ENCODE data around the gene GOLGA8B. TPM values are rescaled to one million over a fixed set of nuclear protein-coding genes. Genes with fewer than 3 reads are reported as not detected.
"Not testable (repeated sequence)": the region's sequence is repeated elsewhere in the genome, so short reads cannot be mapped to it uniquely, and the experiment has no call there.

The GOLGA8B gene
- total RNA-seq, 2 donors from 2014 or later = 83.0 to 197 TPM

DNA sequence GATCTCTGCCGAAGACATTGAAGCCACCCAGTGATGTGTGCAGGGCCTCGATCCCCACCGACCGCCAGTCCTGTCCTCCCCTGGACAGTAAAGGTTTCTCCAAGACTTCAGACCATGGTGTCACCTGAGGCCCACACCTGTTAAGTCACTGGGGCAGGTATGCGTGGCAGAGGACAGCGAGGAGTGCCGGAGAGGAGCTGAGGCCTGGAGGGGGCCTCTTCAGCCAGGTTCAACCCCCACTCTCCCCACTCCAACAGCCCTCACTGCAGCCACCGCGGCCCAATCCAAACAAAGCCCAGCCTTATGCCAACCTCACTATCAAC lies 2.4 kb downstream of the GOLGA8B start:
- Histone ChIP-seq H3K27ac (no peak overlapping the region), H3K9me3 (no peaks in the 10 kb centered on the region), H3K27me3 (replicated peaks; ENCODE audit: insufficient read depth) (no peaks in the 10 kb centered on the region), H3K4me1 (replicated peaks) (no peaks in the 10 kb centered on the region), H3K36me3 (no peaks in the 10 kb centered on the region), H3K4me3 (no peak overlapping the region)
- intact Hi-C loops (cut with DNase I) = no loop called here
- DNase-seq (ENCODE audit: low spot score) = no peak
- WGBS = 96% methylated on average over 6 of the region's 9 CpGs
- TF ChIP-seq, protein P1, sequence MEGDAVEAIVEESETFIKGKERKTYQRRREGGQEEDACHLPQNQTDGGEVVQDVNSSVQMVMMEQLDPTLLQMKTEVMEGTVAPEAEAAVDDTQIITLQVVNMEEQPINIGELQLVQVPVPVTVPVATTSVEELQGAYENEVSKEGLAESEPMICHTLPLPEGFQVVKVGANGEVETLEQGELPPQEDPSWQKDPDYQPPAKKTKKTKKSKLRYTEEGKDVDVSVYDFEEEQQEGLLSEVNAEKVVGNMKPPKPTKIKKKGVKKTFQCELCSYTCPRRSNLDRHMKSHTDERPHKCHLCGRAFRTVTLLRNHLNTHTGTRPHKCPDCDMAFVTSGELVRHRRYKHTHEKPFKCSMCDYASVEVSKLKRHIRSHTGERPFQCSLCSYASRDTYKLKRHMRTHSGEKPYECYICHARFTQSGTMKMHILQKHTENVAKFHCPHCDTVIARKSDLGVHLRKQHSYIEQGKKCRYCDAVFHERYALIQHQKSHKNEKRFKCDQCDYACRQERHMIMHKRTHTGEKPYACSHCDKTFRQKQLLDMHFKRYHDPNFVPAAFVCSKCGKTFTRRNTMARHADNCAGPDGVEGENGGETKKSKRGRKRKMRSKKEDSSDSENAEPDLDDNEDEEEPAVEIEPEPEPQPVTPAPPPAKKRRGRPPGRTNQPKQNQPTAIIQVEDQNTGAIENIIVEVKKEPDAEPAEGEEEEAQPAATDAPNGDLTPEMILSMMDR (IDR thresholded peaks at IDR 0.05) = no peak
- TF ChIP-seq POLR2A (IDR thresholded peaks at IDR 0.05) (no peak), POLR2AphosphoS5 (IDR thresholded peaks at IDR 0.05) (no peak)

DNA sequence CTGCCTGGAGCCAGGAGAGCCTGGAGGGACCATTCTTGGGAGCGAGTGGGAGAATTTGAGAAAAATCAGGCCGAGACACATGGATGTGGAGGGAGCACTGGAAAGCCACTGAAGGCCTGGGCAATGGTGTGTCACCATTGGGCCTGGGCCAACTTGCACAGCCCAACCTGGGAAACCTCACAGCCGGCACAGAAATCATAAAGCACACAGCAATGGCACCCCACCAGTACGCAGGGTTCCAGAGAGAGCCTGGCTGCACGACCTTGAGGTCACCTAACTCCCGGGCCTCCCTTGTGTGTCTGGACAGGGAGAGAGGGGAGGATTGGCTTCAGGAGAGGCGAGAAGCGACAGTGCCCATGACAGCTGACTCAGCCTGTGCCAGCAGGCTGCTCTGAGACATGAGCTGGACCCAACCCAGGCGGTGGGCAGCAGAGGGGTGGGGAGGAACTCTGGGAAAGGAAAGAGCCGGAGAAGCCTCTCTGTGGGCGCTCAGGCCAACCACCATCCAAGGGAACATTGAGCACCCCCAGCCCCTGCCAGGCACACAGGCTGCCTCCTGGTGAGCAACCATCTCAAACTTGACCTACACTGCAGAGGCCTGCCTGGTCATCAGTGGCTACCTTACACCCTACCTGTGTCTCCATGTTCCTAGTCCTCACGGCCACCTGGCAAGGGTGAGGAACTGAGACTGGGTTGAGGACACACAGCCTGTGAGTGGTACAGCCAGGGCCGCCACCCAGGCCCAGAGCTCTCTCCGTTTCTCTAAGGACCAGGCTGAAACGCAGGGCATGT lies 3.0 kb downstream of the GOLGA8B start:
- intact Hi-C loops (cut with DNase I); H3K9me3 ChIP-seq; H3K27ac ChIP-seq; H3K36me3 ChIP-seq; H3K27me3 ChIP-seq (replicated peaks; ENCODE audit: insufficient read depth); H3K4me3 ChIP-seq; H3K4me1 ChIP-seq (replicated peaks); DNase-seq (ENCODE audit: low spot score): not testable (repeated sequence)
- 88% methylated on average over 11 of the region's 15 CpGs for WGBS

DNA sequence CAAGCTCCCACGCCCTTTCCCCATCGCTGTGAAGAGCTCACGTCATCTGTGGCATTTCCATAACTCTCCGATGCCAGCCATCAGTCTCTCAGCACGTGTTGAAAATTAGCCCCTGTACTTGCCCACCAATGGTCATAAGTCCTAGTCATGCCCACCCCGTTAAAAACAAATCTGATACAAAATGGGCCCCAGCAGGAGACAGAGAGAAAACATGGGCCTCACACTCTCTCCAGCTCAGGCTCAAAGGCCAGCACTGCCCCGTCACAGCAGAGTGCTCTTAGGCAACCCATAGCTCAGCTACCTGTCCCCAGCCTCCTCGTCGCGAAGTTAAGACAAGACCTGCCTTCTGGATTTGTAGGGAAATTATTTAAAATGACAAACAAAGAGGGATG lies 5.2 kb downstream of the GOLGA8B start:
- Histone ChIP-seq H3K36me3 (no peaks in the 10 kb centered on the region), H3K4me3 (no peak overlapping the region), H3K27ac (no peak overlapping the region), H3K9me3 (no peaks in the 10 kb centered on the region), H3K4me1 (replicated peaks) (no peaks in the 10 kb centered on the region), H3K27me3 (replicated peaks; ENCODE audit: insufficient read depth) (no peaks in the 10 kb centered on the region)
- no peak for DNase-seq (ENCODE audit: low spot score)
- TF ChIP-seq, protein P1 (IDR thresholded peaks at IDR 0.05) = no peak
- TF ChIP-seq POLR2AphosphoS5 (IDR thresholded peaks at IDR 0.05) (no peak), POLR2A (IDR thresholded peaks at IDR 0.05) (no peak)
- 96% methylated on average over 10 of the region's 10 CpGs for WGBS
- intact Hi-C loops (cut with DNase I) = no loop called here

DNA sequence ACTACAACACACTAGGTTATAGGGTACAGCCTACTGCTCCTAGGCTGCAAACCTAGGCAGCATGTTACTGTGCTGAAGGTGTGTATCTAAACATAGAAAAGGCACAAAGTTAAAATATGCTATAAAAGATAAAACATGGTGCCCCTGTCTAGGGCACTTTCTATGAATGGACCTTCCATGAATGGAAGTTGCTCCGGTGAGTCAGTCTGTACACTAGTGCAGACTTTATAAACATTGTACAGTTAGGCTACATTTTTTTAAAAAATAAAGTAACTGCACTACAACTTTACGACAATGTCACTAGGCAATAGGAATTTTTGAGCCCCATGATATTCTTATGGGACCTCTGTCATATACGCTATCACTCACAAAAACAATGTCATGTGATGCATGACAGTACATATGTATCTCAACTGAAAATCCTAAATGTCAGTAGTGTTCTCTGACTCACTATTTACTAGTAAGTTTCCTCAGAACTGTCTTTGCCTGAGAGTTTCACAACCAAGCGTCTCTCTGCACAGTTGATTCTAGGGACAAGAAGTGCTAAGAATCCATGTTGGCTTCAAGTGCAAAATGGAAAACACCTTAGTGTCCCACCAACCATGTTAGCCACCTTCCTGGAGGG lies 5.7 kb downstream of the GOLGA8B start:
- H3K4me1 ChIP-seq (replicated peaks); H3K4me3 ChIP-seq; H3K27ac ChIP-seq; intact Hi-C loops (cut with DNase I); H3K27me3 ChIP-seq (replicated peaks; ENCODE audit: insufficient read depth); H3K36me3 ChIP-seq; DNase-seq (ENCODE audit: low spot score); H3K9me3 ChIP-seq: not testable (repeated sequence)
- 93% methylated on average over 4 of the region's 4 CpGs for WGBS

DNA sequence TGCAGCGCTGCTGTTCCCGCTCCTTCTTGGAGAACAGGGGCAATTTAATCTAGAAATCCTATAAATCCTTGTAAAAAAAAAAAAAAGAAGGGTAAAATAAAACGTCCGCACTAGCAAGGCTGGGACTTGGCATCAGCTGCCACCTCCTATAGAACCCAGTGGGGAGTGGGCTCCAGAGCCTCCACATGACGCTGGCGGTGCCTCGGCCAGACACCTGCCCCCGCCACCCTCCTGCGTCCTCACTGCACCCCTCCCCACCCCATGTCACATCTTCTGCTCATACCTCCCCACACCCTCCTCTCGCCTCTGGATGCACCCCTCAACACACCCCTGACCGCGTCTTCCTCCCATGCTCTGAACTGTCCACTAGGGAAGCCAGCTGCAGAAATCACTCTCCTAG lies 8.4 kb downstream of the GOLGA8B start:
- WGBS = 90% methylated on average over 12 of the region's 12 CpGs
- H3K27ac ChIP-seq; H3K36me3 ChIP-seq; intact Hi-C loops (cut with DNase I); DNase-seq (ENCODE audit: low spot score); H3K27me3 ChIP-seq (replicated peaks; ENCODE audit: insufficient read depth); H3K4me1 ChIP-seq (replicated peaks); H3K4me3 ChIP-seq; H3K9me3 ChIP-seq: not testable (repeated sequence)

DNA sequence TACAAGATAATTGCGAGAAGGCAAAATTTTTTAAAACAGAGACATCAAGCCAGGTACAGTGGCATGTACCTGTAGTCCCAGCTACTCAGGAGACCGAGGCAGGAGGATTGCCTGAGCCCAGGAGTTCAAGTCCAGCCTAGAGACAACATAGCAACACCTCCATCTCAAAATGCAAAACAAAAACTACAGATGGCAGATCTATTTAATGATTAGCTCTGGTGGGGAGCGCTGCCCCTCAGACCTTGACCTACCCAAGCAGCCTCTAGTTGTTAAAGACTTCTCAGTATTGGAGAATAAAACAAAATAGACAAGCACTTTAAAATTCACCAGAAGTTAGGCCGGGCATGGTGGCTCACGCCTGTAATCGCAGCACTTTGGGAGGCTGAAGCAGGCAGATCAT lies 10.5 kb downstream of the GOLGA8B start:
- H3K27me3 ChIP-seq (replicated peaks; ENCODE audit: insufficient read depth); intact Hi-C loops (cut with DNase I); H3K9me3 ChIP-seq; H3K27ac ChIP-seq; H3K4me1 ChIP-seq (replicated peaks); DNase-seq (ENCODE audit: low spot score); H3K36me3 ChIP-seq; H3K4me3 ChIP-seq: not testable (repeated sequence)
- WGBS = 92% methylated on average over 3 of the region's 6 CpGs

DNA sequence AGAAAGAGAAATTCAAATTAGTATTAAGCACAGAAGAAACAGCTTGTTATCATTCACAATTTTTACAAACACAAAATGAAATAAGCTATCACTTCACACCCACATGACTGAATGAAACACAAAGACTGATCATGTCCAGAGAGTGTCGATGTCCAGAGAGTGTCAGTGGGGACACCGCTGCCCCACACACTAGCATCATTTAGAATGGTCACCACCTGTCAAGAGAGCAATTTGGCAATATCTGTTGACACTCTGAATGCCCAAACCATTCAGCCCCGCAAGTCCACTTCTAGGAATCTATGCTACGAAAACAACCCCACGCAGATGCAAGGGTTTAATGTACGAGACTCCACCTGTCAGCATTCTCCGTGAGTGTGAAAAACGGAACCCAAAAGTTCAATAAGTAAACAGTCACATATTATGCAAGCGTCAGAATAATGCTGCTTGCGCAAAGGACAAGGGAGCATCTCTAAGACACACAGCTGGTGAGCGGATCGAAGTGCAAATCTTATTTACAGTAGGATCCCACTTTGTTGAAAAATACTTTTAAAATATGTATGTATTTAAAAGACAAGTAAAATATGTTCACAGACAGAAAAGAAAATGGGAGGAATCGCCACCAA lies 11.3 kb downstream of the GOLGA8B start:
- H3K27me3 ChIP-seq (replicated peaks; ENCODE audit: insufficient read depth); H3K9me3 ChIP-seq; H3K36me3 ChIP-seq; H3K4me3 ChIP-seq; H3K27ac ChIP-seq; H3K4me1 ChIP-seq (replicated peaks); DNase-seq (ENCODE audit: low spot score); intact Hi-C loops (cut with DNase I): not testable (repeated sequence)
- WGBS = 82% methylated on average over 13 of the region's 13 CpGs

DNA sequence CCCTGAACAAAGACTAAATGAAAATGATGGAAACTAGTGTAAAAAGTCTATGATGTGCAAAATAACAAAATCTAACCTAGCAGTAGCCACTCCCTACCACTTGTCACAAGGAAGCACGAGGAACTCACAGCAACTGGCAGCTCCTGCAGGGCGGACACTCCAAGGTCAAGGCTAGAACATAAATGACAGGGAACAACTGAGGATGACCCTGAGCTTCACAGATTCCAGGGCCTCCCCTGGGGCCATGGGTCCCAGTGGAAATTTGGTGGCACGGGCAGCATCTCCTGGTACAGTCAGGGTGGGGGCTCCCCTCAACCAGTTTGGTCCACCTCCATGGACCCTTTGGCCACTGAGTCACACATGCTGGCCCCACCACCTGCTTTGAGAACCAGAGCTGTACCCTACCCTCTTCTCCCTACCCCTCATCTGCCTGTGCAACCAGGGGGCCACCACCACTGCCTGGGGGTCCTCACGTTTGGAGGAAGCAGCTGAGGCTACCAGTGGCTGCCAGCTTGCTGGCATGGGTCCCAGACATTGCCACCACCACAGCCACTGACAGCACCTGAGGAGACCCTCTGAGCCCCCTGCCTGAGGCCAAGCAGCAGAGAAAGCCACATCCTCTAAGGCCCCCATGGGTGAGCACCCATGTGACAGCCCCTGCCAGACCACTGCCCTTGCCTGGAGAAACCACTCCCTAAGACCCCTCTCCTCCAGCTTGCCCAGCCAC lies 13.6 kb downstream of the GOLGA8B start:
- H3K27me3 ChIP-seq (replicated peaks; ENCODE audit: insufficient read depth); H3K9me3 ChIP-seq; intact Hi-C loops (cut with DNase I); DNase-seq (ENCODE audit: low spot score); H3K27ac ChIP-seq; H3K4me1 ChIP-seq (replicated peaks); H3K4me3 ChIP-seq; H3K36me3 ChIP-seq: not testable (repeated sequence)
- 92% methylated on average over 4 of the region's 4 CpGs for WGBS

DNA sequence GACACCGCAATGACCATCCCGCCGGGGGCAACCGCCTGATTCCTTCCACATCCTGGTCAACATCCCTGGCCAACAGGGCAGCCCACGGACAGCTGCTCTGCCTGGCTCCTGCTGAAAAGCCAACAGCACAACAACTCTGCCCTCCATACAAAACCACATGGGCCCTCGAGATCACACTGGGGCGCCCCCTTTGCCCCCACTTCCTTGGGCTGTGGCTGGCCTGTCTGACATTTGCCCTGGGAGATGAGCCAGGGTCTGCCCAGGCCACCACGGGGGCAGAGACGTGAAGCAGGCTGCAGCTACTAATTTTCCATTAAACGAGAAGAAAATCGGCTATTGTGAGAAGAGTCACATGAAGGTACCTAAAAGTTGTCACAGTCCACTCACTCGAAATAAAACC lies 16.3 kb downstream of the GOLGA8B start:
- H3K4me1 ChIP-seq (replicated peaks); H3K27me3 ChIP-seq (replicated peaks; ENCODE audit: insufficient read depth); H3K27ac ChIP-seq; DNase-seq (ENCODE audit: low spot score); H3K4me3 ChIP-seq; H3K9me3 ChIP-seq; H3K36me3 ChIP-seq; intact Hi-C loops (cut with DNase I): not testable (repeated sequence)
- WGBS = 93% methylated on average over 5 of the region's 12 CpGs

DNA sequence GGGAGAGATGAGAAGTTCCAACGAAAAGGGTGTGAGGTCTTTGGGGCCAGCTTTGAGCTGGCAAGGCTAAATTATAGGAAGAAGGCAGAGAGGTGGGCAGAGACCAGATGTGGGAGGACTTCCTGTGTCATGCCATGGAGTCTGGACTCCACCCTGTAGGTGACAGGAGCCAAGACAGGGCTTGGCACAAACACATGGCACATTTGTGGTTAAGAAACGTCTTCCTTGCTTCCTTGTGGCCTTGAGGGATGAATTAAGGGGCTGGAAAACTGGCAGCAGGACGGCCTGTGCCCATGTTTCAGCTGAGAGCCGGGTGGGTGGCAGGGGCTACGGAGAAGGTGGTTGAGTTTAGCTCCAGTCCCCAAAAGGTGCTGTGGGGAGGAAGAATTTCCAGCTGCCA lies 18.7 kb downstream of the GOLGA8B start:
- DNase-seq (ENCODE audit: low spot score); H3K4me3 ChIP-seq; H3K4me1 ChIP-seq (replicated peaks); H3K36me3 ChIP-seq; H3K27me3 ChIP-seq (replicated peaks; ENCODE audit: insufficient read depth); intact Hi-C loops (cut with DNase I); H3K9me3 ChIP-seq; H3K27ac ChIP-seq: not testable (repeated sequence)
- 72% methylated on average over 5 of the region's 5 CpGs for WGBS

Data from prostate gland (tissue), 2 donors.